Activated CD8-positive, alpha-beta memory T cell treated with anti-CD3 and anti-CD28 coated beads for 1 hour (primary cell): Measurements from ENCODE around the gene SRSF8.

Experiments
- DNase-seq, 2 donors: peaks; one replicate each; pipeline ENCODE4 v3.0.0-alpha.2; 2020; ENCODE audit warnings: low read depth in 1 of 2; ENCODE audit errors: extremely low read depth in 1 of 2

The SRSF8 gene

DNA sequence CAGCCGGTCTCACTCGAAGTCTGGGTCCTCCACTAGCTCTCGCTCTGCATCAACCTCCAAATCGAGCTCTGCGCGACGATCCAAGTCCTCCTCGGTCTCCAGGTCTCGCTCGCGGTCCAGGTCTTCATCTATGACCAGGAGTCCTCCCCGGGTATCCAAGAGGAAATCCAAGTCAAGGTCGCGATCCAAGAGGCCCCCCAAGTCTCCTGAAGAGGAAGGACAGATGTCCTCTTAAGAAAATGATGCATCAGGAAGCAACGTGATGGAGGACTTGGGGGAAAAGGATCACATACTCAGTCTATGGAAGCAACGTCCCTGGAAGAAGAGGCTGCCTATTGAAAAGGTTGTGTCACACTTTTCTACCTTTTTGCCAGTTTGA, 1.1 kb downstream of the SRSF8 start:
- DNase-seq: no peak

DNA sequence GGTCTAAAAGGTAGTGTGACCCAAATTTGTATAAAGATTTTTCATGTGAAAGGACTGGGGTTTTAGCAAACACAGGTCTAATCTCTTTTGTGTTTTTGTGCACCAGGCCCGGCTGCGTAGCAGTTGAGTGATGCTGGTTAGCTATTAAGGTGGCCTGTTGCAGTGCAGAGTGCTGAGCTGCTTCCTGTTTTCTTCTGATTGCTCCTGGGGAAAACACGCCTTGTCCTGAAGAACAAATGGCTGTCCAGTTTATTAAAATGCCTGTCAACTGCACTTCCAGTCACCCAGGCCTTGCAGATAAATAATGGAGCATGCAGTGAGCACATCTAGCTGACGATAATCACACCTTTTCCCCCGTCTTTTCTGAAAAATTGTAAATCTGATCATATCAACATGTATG, 1.8 kb downstream of the SRSF8 start:
- DNase-seq: peak in 1 of 2 donors; percentile 20

- no peak for DNase-seq
Measured at GRCh38 chr11:95070471-95070870, 3.8 kb downstream of the SRSF8 start.

GRCh38 chr11:95072948-95073347, 6.2 kb downstream of the SRSF8 start:
- DNase-seq: no peak

DNA sequence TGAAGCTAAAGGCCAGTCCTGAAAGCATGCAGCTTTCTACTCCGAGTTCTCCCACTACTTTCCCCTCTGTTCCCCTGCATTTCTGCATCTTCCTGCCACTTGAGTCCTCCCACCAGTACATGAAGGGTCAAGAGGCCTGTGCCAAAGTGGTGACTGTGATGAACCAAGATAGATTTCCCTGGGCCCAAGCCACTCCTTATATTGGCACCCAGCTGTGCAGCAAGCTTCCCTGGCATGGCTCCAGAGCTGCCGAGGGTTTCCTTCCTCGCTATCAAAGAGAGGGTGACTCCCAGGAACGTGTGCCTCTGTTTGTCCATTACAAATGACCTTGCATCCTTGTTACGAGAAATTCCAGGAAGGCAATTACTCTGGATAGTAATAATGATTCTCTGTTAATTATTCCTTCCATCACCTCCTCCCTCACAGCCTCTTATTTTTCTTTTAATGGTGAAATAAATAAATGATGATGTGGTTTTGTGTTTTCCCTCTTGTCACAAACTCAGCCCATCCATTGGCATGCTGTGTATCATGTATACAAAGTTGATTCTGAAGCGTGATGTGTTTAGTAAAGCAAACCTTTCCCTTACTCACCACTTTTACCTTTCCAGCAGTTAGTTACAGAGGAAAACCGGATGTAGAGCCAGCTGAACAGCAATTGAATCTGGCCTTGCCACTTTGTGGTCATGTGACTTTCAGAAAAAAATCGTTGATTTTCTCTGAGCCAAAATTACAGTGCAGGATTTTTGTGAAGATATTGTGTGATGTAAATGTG, 8.3 kb downstream of the SRSF8 start:
- DNase-seq: no peak

DNA sequence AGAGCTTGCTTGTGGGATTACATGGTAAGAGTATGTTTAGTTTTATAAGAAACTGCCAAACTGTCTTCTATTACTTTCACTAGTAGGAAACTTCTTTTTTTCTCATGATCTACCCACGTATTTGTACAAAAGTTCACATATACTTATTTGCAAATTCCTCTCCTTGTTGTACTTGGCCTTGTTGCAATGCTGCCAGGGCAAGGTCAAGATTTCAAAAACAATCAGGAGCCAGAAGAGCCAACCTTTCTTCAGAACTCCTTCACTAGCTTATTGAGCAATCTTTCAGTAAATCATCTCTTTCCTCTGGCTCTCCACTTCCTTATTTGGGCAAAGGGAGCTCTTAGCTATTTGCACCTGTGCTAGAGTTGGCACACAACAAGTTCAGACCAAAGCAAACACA, 9.7 kb downstream of the SRSF8 start:
- no peak for DNase-seq

GRCh38 chr11:95076981-95077380, 10.3 kb downstream of the SRSF8 start:
- no peak for DNase-seq

DNA sequence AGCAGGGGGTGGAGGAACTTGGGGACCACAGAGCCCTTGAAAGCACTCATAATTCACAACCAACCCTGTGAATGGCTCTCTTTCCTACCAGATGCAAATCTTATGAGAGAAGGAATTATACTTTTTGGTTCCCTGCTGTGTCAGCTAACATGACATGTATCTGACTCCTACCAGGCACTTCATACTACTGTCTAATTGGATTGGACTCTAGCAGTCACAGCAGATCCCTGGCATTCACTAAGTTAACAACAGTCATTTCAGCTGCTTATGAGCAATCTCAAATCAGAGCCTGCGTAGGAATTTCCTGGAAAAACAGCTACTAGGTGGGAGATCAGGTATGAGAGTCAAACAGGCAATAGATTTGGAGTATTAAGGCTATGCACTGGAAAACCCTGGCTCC, 11.8 kb downstream of the SRSF8 start:
- DNase-seq: no peak

- DNase-seq: no peak
Measured at GRCh38 chr11:95081010-95081409, 14.3 kb downstream of the SRSF8 start.

- no peak for DNase-seq
Measured at GRCh38 chr11:95081412-95081811, 14.7 kb downstream of the SRSF8 start.

GRCh38 chr11:95082576-95083001, 15.9 kb downstream of the SRSF8 start:
- DNase-seq: no peak

DNA sequence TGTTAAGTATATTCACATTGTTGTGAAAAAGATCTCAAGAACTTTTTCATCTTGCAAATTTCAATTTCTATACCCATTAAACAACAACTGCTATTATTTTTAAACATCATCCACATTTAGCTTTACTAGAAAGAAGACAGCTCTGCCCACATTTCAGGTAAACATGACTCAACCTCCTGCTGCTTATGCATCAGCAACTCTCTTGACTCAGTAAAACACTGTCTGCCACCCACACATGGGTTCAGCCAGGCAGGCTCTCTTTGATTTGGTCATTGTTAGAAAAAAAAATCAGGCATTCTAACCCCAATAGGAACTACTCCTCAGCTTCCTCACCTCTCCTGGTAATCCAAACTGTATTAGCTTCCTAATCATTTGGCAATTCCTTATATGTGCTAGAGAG, 17.8 kb downstream of the SRSF8 start:
- no peak for DNase-seq

DNA sequence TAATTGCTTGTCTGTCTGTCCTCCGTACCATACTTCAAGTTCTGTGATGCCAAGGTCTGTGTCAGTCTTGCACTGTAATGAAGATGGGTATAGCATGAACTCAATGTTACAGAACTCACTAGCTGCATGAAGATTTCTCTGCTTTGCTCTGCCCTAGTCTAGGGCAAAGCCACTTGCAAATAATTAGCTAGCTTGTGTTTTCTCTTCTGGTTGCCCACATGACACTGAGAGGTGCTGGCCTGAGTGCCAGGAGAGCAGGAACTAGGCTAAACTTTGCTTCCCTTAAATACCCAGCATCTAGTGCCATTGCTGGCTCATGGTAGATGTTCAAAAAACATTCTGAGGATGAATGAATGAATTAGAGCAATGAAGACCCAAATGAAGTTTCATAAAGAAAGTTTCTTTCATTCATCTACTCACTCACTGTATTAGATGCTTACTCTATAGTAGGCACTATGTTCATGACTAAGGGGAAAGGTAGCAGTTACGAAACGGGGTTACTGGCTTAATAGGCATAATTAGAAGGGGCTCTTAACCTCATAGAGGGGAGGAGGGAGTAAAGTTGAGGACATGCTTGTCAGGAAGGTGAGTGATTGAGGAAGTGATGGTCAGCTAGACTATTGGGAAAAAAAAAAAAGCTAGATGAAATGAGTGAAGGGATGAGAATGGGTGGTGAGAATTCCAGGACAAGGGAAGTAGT, 18.5 kb downstream of the SRSF8 start:
- no peak for DNase-seq

DNA sequence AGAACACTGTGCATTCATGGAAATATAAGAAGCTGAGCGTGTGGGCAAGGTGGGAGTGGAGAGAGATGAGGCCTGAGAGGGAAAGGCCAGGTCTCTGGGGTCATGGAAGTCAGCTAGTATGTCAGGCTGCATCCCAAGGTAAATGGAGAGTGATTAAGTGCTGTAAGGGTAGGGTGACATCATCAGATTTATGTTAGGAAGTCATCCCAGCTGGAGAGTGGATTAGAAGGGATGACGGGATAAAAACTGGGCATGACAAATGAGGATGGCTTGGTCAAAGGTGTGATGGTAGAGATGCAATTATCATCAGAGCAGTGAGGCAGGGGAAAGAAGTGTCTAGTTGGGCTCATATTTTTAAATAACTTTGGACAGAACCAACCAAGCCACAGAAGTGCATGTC, 19.4 kb downstream of the SRSF8 start:
- no peak for DNase-seq

DNA sequence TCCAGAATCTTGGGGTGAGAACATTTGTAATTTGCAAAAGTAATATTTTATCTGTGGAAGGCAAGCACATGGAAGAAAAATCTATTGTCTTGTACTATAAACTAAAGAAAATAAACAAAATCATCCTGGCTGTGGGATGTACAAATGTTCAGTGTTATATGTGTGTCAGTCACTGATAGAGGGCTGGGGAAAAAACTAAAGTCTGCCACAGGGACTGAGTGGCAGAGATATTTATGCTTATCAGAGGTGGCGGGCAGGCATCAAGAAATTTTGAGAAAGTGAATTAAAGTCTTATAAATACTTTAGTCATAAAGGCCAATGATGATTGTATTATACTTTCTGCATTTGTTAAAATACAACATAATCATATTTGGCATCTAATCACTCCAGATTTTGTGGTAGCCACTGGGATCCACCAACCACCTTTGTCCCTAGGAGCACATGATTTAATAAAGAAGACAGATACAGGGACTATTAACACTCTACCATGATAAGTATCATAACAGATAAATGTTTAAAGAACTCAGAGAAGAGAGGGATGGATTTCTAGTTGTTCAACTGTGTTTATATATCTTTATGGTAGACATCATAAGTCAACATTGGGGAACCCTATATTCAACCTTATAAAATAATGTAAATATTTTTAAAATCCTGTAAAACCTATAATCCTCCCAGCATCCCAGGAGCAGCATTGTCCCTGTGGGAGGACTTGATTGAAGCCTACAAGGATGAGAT, 20.3 kb downstream of the SRSF8 start:
- DNase-seq: no peak

DNA sequence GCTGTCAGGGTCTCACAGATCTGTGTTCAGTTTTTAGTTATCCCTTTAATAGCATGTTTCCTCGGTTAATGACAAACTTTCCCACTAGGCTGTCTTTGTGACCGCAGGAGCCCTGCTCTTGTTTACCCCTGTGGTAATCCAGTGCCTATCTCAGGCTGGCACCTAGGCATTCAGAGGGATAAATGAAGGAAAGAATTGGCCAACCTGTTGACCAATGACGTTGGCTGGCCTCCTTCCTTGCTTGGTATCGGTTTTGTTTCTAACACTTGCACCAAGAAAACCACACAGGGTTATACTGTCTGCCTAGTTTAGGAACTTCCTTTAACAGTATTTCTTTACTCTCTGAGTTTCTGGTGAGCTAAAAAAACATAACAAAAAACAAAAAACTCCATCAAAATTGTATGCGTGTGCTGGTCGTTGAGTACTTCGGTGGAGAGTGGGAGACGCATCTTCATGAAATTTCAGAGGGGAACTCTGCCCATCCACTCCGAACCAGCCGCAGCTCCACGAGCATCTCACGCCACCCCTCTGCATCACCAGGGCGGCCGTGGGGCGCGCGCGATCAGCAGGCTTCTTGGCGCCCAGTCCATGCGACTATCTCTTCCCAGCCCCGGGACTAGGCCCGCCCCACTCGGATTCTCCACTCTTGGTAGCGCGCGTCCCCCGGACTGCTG, 22.4 kb downstream of the SRSF8 start:
- DNase-seq: no peak

- DNase-seq: peak in 1 of 2 donors; percentile 75
Measured at GRCh38 chr11:95089620-95090542, 23.2 kb downstream of the SRSF8 start, which contains the start of gene ENDOD1. ENDOD1 (plus strand) TSS chr11:95089846; CDS start chr11:95089928, 82 bp downstream.

DNA sequence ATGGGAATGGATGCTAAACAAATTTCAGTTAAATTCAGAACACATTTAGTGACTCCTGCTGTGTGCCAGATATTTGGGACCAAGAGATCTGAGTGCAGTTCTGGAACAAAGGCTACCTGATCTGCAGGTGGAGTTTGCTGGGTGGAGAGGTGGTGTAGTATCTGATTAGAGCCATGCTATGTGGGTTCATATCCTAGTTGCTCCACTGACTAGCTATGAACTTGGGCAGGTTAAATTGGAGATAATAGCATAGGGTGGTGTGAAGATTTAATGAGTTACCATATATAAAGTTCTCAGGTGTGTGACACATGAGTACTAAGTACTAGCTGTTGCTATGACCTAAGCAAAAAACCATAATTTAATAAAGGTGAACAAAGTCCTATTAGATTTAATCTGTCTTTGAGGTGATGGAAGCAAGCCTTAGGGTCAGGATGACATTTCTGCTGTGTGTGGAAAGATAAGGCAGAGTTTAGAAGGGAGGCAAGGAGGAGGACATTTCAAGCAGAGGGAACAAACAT, 25.0 kb downstream of the SRSF8 start:
- no peak for DNase-seq

GRCh38 chr11:95092549-95093324, 26.0 kb downstream of the SRSF8 start:
- DNase-seq: no peak
